CD4-positive, alpha-beta T cell treated with Interferon gamma for 1 hour (primary cell): ENCODE results near the gene HMGN5.

ENCODE experiments used
- DNase-seq: peaks from one replicate; pipeline ENCODE4 v3.0.0-alpha.2; 2020

HMGN5 gene

DNA sequence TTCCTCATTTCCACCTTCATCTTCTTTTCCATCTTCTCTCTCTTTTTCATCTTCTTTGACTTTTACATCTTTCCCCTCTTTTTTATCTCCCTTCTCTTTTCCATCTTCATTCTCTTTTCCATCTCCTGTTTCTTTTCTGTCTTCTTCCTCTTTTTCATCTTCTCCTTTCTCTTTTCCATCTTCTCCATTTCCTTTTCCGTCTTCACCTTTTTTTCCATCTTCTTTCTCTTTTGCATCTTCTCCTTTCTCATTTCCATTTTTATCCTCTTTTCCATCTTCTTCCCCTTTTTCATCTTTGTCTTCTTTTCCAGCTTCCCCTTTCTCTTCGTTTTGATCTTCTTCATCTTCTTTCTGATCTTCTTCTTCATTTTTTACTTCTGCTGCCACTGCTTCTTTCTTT is 87.0 kb downstream of the HMGN5 start:
- DNase-seq, result no peak

DNA sequence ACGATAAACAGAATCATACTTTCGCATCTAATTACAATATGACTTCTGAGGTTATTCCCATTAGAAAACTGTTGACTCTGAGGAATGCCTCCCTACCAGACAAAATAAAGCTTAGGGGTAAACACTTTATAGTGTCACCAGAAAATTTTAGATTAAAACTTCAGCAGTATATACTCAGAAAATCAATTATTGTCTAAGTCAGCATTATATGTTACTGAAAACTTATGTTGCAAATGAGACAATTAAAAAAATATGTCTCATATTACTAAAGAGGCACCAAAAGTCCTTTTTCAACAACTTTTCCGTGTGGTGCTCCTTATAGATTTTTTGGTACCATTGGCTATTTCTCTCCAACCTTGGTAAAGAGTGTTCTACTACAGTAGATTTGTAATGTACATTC is 91.4 kb downstream of the HMGN5 start:
- no peak for DNase-seq

GRCh38 chrX:81082649-81083048 is 119.1 kb downstream of the HMGN5 start:
- no peak for DNase-seq
